Esophagus mucosa (tissue), 1 donor: Measurements from ENCODE around the gene DCANP1. TPM values are rescaled to one million over a fixed set of nuclear protein-coding genes. Genes with fewer than 3 reads are reported as not detected.

Experiments used
- ATAC-seq: fragments of 200-7000 bp; cut with Tn5 transposase; one replicate; pipeline ENCODE4 v1.9.1; 2020
- total RNA-seq: library from RNA; stranded (reverse); gene quantifications from one replicate; pipeline ENCODE4 v1.2.4, GENCODE V29; 2023
- donor health status: DM: yes; HTN: yes; CAD: no.

The DCANP1 gene
- total RNA-seq, 1 donor from 2014 or later: not detected

DNA sequence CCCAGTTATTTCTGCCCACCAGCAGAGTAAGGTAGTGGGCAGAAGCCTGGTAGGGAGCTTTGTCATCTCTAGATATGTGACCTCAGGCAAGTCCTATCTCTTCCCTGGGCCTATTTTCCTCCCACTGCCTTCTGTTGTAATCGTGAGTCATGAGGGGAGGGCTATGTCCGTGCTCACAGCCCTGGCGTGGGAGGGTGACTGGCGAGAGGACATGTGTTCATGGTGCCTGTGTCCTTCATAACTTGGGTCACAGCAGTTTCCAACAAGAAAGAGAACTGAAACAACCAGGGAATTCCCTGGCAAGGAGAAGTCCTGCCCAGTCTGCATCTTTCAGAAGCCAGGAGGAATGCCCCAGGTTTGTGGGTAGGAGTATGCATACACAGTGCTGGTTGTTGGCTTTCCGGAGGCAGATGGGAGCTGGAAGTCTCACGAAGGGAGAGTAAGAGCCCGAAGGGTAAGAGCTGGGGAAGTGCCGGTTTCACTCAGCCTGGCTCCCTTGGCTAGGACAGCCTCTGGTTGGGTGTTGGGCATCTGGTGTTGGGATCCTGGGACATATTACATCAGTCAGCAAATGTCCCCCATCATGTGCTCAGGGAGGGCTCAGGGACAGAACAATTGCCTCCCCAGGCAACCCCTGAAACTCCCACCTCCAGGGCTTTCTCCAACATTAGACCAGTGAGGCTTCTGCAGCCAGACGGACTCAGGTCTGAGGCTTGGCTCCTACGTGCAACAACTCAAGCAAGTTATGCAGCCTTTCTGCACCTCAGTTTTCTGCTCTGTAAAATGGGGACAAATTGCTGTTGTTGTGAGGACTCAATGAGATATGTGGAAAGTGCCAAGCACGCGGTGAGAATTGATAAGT lies 9.3 kb upstream of the DCANP1 start:
- peak; percentile 67 for ATAC-seq

DNA sequence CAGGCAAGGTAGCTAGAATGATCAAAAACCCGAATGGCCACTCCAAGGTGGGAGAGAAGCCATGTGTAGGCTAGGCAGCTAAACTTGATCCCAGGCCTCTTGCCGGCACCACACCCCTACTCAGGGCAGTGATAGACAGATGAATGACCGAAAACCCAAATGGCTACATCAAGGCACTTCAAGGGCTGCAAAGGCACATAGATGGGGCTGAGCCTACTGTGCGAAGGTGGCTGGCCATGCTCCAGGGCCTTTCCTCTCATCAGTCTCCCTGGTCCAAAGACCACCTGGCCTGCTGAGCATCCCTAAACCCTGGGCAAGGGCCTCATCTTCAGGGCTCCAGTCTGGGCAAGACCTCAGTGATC lies 8.7 kb upstream of the DCANP1 start:
- ATAC-seq: no peak

DNA sequence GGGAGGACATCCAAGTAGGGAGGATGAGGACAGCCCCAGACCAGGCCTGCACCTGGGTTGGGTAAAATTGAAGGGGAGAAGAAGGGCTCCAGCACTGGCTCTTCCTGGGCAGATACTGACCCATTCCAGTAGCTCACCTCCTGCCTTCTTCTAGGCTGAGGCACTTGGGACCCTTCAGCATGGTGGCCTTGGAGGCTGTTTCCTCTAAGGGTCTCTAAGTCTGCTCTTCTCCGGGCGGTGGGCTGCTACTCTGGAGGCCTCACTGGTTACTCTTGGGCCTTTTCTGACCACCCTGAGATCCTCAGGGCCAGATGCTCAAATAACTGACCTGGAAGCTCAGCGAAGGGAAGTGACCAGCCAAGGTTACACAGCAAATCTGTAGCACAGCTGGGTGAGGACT lies 7.8 kb upstream of the DCANP1 start:
- ATAC-seq: no peak

DNA sequence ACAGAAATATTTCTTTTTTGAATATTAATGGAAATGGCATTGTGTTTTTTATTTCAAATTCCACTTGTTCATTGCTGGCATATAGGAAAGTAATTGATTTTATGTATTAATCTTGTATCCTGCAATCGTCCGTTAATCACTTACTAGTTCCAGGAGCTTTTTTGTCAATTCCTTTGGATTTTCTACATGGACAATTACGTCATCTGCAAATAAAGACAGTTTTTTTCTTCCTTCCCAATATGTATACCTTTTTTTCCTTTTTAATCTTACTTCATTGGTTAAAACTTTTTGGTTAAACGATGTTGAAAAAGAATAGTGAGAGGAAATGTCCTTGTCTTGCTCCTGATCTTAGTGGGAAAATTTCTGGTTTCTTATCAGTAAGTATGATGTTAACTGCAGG lies 6.5 kb upstream of the DCANP1 start:
- ATAC-seq: no peak

GRCh38 chr5:135452321-135453030 lies 5.3 kb upstream of the DCANP1 start, which contains the start of gene TIFAB:
Gene TIFAB (minus strand): TSS chr5:135452351. CDS start chr5:135449939, 2,412 bp downstream.
- ATAC-seq: no peak

DNA sequence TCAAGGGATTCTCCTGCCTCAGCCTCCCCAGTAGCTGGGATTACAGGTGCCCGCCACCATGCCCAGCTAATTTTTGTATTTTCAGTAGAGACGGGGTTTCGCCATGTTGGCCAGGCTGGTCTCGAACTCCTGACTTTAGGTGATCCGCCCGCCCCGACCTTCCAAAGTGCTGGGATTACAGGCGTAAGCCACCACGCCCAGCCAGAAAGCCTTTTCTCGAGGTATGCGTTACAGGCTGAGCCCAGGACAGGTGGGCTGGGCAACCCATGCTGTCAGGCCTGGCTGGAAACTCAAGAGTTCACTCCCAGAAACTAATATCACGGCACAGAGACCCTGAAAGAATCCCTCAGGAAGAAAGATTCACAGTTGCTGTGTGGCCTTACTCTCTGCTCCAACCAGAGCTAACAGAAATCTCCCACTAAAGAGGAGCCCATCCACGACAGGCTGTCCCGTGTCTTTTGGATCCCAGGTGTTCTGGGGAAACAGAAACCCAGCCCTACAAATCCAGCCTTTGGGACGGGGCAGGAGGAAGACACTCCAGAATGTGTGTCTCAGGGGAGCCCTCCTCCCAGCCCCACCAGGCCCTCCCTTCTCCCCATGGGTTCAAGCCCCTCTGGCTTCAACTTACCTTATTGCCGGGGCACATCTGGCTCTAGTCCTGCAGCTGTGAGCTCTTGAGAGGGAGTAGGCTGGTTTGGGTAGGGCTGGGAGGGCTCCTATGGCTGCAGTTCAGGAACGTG lies 4.6 kb upstream of the DCANP1 start:
- ATAC-seq: no peak

- no peak for ATAC-seq
These were observed 3.8 kb upstream of the DCANP1 start for GRCh38 chr5:135450952-135451351.

DNA sequence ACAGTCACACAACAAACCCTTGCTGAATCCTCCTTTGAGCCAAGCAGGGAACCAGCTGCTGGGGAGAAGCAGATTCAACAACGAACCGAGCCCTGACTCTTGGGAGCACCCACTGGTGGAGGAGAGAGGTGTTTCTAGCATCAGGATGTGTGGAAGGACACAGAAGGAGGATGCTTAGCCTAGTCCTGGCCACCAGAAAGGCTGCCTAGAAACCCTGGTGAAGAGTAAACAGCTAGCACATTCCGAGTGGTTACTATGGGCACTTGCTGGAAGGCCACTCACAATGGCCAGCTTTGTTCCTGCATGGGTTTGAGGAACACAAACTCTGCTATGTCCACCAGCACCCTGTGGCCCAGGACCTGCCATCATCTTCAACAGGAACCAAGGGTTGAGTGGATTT lies 3.2 kb upstream of the DCANP1 start:
- ATAC-seq: no peak

- no peak for ATAC-seq
These were observed 2.5 kb upstream of the DCANP1 start for GRCh38 chr5:135449644-135450043.

DNA sequence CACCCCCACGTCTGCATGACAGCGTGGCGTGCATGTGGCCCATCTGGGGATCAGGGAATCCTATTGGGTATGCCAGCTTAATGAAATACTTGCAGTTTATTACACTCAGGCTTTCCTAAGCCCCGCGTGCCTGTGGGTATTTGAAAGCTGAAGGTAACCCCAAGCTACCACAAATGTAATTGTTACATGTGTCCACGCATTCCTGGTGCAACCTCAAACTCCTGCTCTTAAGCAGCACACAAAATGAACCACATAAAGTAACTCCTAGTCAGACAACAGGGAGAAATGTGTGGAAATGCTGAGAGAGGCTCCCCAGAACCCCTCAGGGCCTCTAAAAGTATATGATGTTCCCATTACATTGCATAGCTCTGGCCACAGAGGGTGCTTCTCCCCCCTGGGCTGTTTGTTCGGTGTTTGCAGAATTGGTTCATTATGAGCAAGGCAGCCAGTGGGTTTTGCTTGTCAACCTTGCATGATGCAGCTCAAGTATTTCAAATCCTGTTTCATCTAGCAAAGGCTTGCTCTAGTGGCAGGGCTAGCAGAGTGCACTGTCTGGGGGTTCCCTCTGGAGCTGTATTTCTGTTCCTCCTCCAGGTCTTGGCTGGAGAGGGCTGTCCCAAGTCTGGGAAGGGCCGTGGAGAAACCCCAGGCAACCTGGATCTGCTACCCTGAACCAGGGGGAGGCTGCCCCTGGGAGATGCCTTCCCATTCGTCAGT lies 1.8 kb upstream of the DCANP1 start:
- ATAC-seq: no peak

- no peak for ATAC-seq
These were observed 1.1 kb upstream of the DCANP1 start for GRCh38 chr5:135448071-135448739.

- ATAC-seq: no peak
These were observed 533 bp downstream of the DCANP1 start for GRCh38 chr5:135446615-135447014.

- ATAC-seq: no peak
These were observed 942 bp downstream of the DCANP1 start for GRCh38 chr5:135446206-135446605.

DNA sequence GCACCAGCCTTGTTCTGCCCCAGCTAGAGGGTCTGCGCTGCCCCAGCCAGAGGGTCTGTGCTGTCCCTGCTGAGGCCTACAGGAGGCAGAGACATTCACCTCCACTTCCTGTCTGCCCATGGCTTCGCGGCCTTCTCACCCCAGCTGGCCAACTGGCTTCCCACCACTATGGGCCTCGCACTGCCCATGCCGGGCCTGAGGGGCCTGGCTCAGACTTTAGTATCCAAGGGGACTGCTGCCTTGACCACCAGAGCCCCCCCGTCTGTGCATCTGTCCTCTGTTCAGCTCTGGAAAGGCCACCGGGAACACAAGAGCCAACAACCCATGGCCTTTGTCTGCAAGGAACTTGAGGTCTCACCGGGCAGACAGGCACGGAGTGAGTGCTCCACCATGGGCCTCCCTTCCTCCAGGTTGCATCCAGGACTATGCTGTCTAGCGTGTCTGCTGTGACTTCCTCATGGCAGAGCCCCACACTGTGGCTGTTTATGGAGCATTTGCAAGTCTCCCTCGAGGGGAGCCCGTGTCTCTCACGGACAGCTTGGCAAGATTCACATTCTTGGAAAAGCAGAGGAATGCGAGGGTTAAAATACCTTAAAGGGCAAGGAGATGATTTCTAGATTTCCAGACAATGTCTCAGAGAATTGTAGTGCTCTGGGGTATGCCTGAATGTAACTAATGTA lies 1.7 kb downstream of the DCANP1 start:
- ATAC-seq: no peak

DNA sequence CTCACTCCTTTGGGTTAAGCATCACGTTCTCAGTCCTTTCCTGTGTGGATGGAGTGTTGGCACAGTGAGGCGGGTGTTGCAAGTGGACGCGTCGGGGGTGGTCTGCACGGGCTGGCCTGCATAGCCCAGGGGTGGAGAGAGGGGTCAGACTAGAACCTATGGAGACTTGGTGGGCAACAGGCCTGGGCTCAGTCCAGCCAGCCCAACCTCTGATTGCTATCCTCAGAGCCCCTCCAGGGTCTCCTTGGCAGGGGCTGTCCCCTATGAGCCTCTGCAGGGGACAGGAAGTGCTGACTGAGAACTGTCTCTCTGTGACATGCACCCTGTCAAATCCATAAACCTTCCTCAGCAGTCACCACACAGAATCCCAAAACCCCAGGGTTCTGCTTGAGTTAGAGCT lies 2.3 kb downstream of the DCANP1 start:
- ATAC-seq: no peak

DNA sequence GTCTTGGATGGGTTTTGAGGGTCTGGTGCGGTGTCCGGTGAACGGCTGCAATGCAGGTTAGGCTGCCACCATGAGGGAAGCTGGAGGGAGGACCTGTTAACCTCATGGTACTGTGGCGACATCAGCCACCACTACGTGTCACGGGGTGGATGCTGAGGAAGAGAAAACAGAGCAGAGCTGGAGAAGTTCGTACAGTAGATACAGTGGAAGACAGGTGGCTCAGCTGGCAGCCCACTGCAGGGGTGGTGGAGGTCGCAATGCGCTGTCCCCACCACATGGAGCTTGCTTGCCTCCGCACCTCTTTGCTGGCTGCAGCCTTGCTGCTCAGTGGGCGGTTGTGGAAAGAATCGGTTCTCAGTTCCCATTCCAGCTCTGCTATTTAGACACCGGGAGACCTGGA lies 2.8 kb downstream of the DCANP1 start:
- no peak for ATAC-seq

- ATAC-seq: no peak
These were observed 3.8 kb downstream of the DCANP1 start for GRCh38 chr5:135443161-135443960.

DNA sequence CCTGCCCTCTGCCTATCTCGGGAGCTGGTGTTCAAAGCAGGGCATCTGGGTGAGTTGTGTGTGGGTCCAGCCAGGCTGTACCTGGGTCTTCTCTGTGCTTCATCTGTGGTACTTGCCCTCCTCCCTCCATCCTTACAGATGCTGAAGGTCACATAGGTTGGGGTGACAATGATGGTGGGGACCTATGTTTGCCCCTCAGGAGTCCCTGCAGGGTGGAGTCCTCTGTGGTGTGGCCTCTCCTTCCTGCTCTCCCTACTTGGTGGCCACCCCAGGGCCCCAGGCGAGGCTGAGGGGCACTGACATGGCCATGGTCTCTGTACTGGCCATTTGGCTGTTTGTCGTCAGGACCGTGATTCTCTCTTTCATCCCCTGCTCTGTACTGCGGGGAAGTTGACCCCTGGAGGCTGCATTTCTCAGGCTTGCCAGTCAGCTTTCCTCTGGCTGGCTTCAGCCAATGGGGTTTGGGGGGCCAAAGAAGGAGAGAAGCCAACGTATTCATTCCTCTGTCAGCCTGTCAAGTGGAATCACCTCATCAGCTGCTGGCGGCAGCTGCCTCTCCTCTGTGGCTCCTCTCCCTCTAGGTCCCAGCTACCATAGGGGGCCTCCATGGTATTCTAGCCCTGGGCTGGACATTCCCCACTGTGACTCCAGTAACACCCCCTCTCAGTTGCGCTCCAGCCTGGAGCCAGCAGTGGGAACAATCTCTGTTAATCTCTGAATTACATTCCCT lies 4.6 kb downstream of the DCANP1 start:
- ATAC-seq: no peak

GRCh38 chr5:135441919-135442318 lies 5.2 kb downstream of the DCANP1 start:
- no peak for ATAC-seq

DNA sequence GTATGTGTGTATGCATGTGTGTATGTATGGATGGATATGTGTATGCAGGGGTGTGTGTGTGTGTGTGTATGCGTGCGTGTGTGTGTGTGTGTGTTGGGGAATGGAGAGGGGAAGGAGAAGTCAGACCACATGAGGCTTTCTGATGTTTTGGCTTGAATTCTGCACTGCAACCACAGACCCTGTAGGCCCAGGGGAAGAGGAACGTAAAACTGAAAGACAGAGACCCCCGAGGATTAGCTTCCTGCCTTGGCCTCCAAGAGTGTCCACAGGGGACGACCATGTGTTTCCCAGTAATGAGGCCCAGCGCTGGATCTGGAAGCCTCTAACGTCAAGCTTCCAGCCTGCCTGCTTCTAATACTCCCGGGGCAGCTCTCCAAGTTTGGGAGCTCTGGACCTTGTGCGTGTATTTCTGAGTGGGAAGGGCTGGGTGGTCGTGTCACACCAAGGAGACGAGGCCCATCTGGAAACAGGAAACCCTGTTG lies 5.8 kb downstream of the DCANP1 start:
- ATAC-seq: no peak
